Measurements from ENCODE around the gene TSPAN18.

Gene TSPAN18

GRCh38 chr11:44904261-44905020 is 177.7 kb downstream of the TSPAN18 start:
- no peak for DNase-seq

- no peak for DNase-seq
Measured at GRCh38 chr11:44905131-44905866, 178.5 kb downstream of the TSPAN18 start.

- DNase-seq = no peak
Measured at GRCh38 chr11:44906649-44907048, 179.9 kb downstream of the TSPAN18 start.

- DNase-seq = no peak
Measured at GRCh38 chr11:44909557-44909956, 182.8 kb downstream of the TSPAN18 start.

- no peak for DNase-seq
Measured at GRCh38 chr11:44910591-44910990, 183.8 kb downstream of the TSPAN18 start.

- DNase-seq = peak; percentile 96
Measured at GRCh38 chr11:44911029-44911814, 184.5 kb downstream of the TSPAN18 start.

GRCh38 chr11:44912270-44912987 is 185.7 kb downstream of the TSPAN18 start:
- DNase-seq = no peak

- no peak for DNase-seq
Measured at GRCh38 chr11:44913502-44913901, 186.7 kb downstream of the TSPAN18 start.

GRCh38 chr11:44914105-44914504 is 187.3 kb downstream of the TSPAN18 start:
- DNase-seq = no peak

GRCh38 chr11:44915004-44915403 is 188.2 kb downstream of the TSPAN18 start:
- DNase-seq = no peak

GRCh38 chr11:44915621-44916020 is 188.9 kb downstream of the TSPAN18 start:
- DNase-seq = no peak

GRCh38 chr11:44916331-44916730 is 189.6 kb downstream of the TSPAN18 start:
- no peak for DNase-seq

- DNase-seq = no peak
Measured at GRCh38 chr11:44916801-44917385, 190.1 kb downstream of the TSPAN18 start.

- DNase-seq = no peak
Measured at GRCh38 chr11:44917741-44918140, 191.0 kb downstream of the TSPAN18 start.

GRCh38 chr11:44920451-44920850 is 193.7 kb downstream of the TSPAN18 start:
- DNase-seq = no peak

GRCh38 chr11:44923115-44923514 is 196.4 kb downstream of the TSPAN18 start:
- no peak for DNase-seq

- DNase-seq = no peak
Measured at GRCh38 chr11:44923806-44924205, 197.0 kb downstream of the TSPAN18 start.

GRCh38 chr11:44926036-44926435 is 199.3 kb downstream of the TSPAN18 start:
- DNase-seq = no peak

- peak; percentile 80 for DNase-seq
Measured at GRCh38 chr11:44927174-44927661, 200.5 kb downstream of the TSPAN18 start.

GRCh38 chr11:44928144-44928543 is 201.4 kb downstream of the TSPAN18 start:
- DNase-seq = no peak

- DNase-seq = no peak
Measured at GRCh38 chr11:44928816-44929215, 202.1 kb downstream of the TSPAN18 start.

- DNase-seq = no peak
Measured at GRCh38 chr11:44930588-44931302, 204.0 kb downstream of the TSPAN18 start.

Measured in stimulated activated CD8-positive, alpha-beta memory T cell treated with anti-CD3 and anti-CD28 coated beads, Interleukin-4, amount 100 ng/mL, for 48 hours (primary cell).